HUES6 (cell line): ENCODE data around the gene EMILIN2.
"Not testable (repeated sequence)": the region's sequence is repeated elsewhere in the genome, so short reads cannot be mapped to it uniquely, and the experiment has no call there.

Experiments
- H3K27ac ChIP-seq: 2 replicates; pipeline ENCODE4 v1.7.0; 2013; ENCODE audit warnings: low read depth, mild to moderate bottlenecking, low read length, inconsistent platforms
- H3K27me3 ChIP-seq: 2 replicates; pipeline ENCODE4 v1.6.1; 2013; ENCODE audit warnings: low read length; ENCODE audit not compliant: control insufficient read depth, insufficient read depth
- H3K36me3 ChIP-seq: 2 replicates; pipeline ENCODE4 v1.6.1; 2013; ENCODE audit warnings: low read length; ENCODE audit not compliant: control insufficient read depth, insufficient read depth
- H3K4me1 ChIP-seq: 2 replicates; pipeline ENCODE4 v1.6.1; 2013; ENCODE audit warnings: low read length; ENCODE audit not compliant: control insufficient read depth, insufficient read depth
- H3K4me3 ChIP-seq: 2 replicates; pipeline ENCODE4 v1.5.1; 2013; ENCODE audit warnings: low read depth, low read length
- H3K9ac ChIP-seq: one replicate; pipeline ENCODE4 v1.6.1; 2013; ENCODE audit warnings: mild to moderate bottlenecking, low read length
- H3K9me3 ChIP-seq: 2 replicates; pipeline ENCODE4 v1.6.1; 2013; ENCODE audit warnings: low read depth, low read length; ENCODE audit not compliant: control insufficient read depth, insufficient read depth

The EMILIN2 gene

DNA sequence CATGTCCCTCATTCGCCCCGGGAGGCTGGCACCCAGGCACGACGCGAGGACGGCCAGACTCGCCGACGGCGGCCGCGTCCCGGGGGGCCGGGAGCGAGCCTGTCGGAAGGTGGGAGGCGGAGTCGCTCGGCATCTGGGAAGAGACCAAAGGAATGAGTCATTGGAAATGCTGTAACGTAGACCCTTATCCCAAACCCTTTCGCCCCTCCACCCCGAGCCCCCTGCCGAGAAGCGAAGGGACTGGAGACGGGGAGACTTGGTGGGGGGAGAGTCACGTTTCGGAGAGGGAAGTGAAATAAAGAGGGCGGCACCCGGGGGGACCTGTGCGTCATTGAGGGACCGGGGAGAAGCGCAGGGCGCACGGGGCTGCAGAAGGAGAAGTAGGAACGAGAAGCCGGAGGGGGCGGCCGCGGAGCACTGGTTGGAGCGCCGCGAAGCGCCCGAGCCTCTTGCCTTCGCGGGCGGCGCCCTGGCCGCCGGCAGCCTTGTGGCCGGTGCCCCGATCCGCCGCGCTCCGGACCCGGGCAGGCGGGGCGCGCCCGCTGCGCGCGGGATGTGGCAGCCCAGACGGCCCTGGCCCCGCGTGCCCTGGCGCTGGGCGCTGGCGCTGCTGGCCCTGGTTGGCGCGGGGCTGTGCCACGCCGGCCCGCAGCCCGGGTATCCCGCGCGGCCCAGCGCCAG is at the start of gene EMILIN2:
EMILIN2 (plus strand) TSS at position 371 of the 681 bp plus-strand sequence; CDS start at position 554, 183 bp downstream.
- Histone ChIP-seq H3K4me1 (peaks cover 15% of the 10 kb centered on the region; the same call in 1 of the 2 replicates), H3K36me3 (no peaks in the 10 kb centered on the region), H3K27ac (peak within 1 kb of the TSS; percentile 47; the same call in 1 of the 2 replicates), H3K27me3 (peaks cover 56% of the 10 kb centered on the region), H3K4me3 (peak within 1 kb of the TSS; percentile 88), H3K9ac (peak within 1 kb of the TSS; percentile 90), H3K9me3 (no peaks in the 10 kb centered on the region)

DNA sequence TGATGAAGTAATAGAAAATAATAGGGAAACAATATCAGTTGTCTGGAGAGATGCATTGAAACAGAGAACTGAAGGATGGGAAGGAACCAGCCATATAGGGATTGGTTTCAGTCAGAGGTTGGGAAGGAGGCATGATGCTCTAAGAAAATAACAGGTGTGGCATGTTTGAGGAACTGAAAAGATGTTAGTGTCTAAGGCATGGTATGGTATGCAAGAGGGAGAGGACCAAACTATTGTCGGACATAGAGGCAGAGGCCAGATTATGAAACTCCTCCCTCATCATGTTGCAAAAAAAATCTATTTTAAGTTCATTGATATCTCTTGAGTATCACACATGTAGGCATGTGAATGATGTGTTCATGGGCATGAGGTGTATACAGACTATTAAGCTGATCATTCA is 48.9 kb upstream of the EMILIN2 start:
- Histone ChIP-seq H3K9ac (no peak overlapping the region), H3K4me3 (no peak overlapping the region), H3K4me1 (no peaks in the 10 kb centered on the region), H3K27ac (no peak overlapping the region), H3K36me3 (peaks cover 52% of the 10 kb centered on the region), H3K9me3 (no peaks in the 10 kb centered on the region), H3K27me3 (no peaks in the 10 kb centered on the region)

- no peaks in the 10 kb centered on the region for H3K4me1 ChIP-seq
- no peak overlapping the region for H3K9ac ChIP-seq
- H3K27ac ChIP-seq = no peak overlapping the region
- no peaks in the 10 kb centered on the region for H3K27me3 ChIP-seq
- no peaks in the 10 kb centered on the region for H3K9me3 ChIP-seq
- H3K4me3 ChIP-seq = no peak overlapping the region
- H3K36me3 ChIP-seq = peaks cover 51% of the 10 kb centered on the region
Observed at GRCh38 chr18:2799369-2799768, 47.4 kb upstream of the EMILIN2 start.

- no peak overlapping the region for H3K9ac ChIP-seq
- peaks cover 14% of the 10 kb centered on the region for H3K9me3 ChIP-seq
- H3K4me3 ChIP-seq = no peak overlapping the region
- H3K27ac ChIP-seq = no peak overlapping the region
- peaks cover 12% of the 10 kb centered on the region for H3K36me3 ChIP-seq
- H3K4me1 ChIP-seq = no peaks in the 10 kb centered on the region; the same call in 1 of the 2 replicates
- no peaks in the 10 kb centered on the region for H3K27me3 ChIP-seq
Observed at GRCh38 chr18:2805970-2806943, 40.5 kb upstream of the EMILIN2 start.

GRCh38 chr18:2808640-2809039 is 38.2 kb upstream of the EMILIN2 start:
- not testable (repeated sequence) for H3K36me3 ChIP-seq, H3K4me3 ChIP-seq, H3K4me1 ChIP-seq, H3K27me3 ChIP-seq, H3K9ac ChIP-seq, H3K27ac ChIP-seq
- H3K9me3 ChIP-seq = peaks cover 24% of the 10 kb centered on the region

GRCh38 chr18:2809666-2810183 is 37.1 kb upstream of the EMILIN2 start:
- peaks cover 30% of the 10 kb centered on the region for H3K9me3 ChIP-seq
- H3K9ac ChIP-seq, H3K4me3 ChIP-seq, H3K36me3 ChIP-seq, H3K4me1 ChIP-seq, H3K27me3 ChIP-seq, H3K27ac ChIP-seq: not testable (repeated sequence)

DNA sequence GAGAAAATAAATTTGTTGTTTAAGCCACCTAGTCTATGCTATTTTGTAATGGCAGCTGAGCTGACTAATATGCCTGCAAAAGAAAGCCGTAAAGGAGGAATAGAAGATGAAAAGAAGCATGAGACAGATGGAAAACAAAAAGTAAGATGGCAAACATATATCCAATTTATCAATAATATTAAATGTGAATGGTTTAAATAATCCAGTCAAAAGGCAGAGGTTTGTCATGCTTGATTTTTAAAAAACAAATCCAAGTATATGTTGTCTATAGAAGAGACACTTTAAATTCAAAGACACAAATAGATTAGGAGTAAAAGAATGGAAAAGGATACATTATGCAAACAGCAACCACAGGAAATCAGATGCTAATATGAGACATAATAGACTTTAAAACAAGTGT is 35.4 kb upstream of the EMILIN2 start:
- Histone ChIP-seq H3K9ac (no peak overlapping the region), H3K27ac (no peak overlapping the region), H3K4me3 (no peak overlapping the region), H3K27me3 (no peaks in the 10 kb centered on the region), H3K9me3 (peaks cover 37% of the 10 kb centered on the region), H3K36me3 (no peaks in the 10 kb centered on the region), H3K4me1 (no peaks in the 10 kb centered on the region)

GRCh38 chr18:2814928-2815327 is 31.9 kb upstream of the EMILIN2 start:
- Histone ChIP-seq H3K4me3 (no peak overlapping the region), H3K27ac (no peak overlapping the region), H3K9ac (no peak overlapping the region), H3K36me3 (no peaks in the 10 kb centered on the region), H3K4me1 (peaks cover 2% of the 10 kb centered on the region; the same call in 1 of the 2 replicates), H3K27me3 (no peaks in the 10 kb centered on the region), H3K9me3 (peaks cover 29% of the 10 kb centered on the region)

DNA sequence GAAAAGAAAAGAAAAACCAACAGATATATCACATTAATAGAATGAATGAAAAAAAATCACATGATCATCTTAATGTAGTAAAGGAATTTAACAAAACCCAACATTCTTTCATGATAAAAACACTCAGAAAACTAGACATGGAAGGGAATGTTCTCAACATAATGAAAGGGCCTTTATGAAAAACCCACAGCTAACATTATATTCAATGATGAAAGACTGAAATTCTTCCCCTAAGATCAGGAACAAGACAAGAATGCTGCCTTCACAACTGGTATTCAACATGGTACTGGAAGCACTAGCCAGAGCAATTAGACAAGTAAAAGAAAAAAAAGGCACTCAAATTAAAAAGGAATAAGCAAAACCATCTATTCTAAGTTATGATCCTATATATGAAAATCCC is 28.5 kb upstream of the EMILIN2 start:
- H3K36me3 ChIP-seq = no peaks in the 10 kb centered on the region
- H3K9ac ChIP-seq = no peak overlapping the region
- H3K27me3 ChIP-seq = no peaks in the 10 kb centered on the region
- H3K4me3 ChIP-seq = no peak overlapping the region
- peaks cover 2% of the 10 kb centered on the region; the same call in 1 of the 2 replicates for H3K4me1 ChIP-seq
- H3K27ac ChIP-seq = no peak overlapping the region
- H3K9me3 ChIP-seq = peaks cover 12% of the 10 kb centered on the region; the same call in 1 of the 2 replicates

- Histone ChIP-seq H3K9me3 (no peaks in the 10 kb centered on the region), H3K4me1 (peaks cover 3% of the 10 kb centered on the region), H3K27me3 (no peaks in the 10 kb centered on the region), H3K9ac (no peak overlapping the region), H3K4me3 (no peak overlapping the region), H3K36me3 (no peaks in the 10 kb centered on the region), H3K27ac (no peak overlapping the region)
Observed at GRCh38 chr18:2821695-2822094, 25.1 kb upstream of the EMILIN2 start.
